ENCODE data around the gene SETDB1.

The SETDB1 gene

GRCh38 chr1:150906813-150907212, 19.4 kb upstream of the SETDB1 start:
- no peak overlapping the region for H3K4me3 ChIP-seq (ENCODE audit: control insufficient read depth, low read depth, low read length)
- DNase-seq (ENCODE audit: low read depth): no peak
- TF ChIP-seq CTCF (conservative IDR thresholded peaks at IDR 0.05; ENCODE audit: control insufficient read depth, insufficient read depth, low read depth, low read length): no peak

- no peak overlapping the region for H3K4me3 ChIP-seq (ENCODE audit: control insufficient read depth, low read depth, low read length)
- no peak for DNase-seq (ENCODE audit: low read depth)
- no peak for TF ChIP-seq CTCF (conservative IDR thresholded peaks at IDR 0.05; ENCODE audit: control insufficient read depth, insufficient read depth, low read depth, low read length)
Measured at GRCh38 chr1:150909585-150910180, 16.5 kb upstream of the SETDB1 start.

- no peak for TF ChIP-seq CTCF (conservative IDR thresholded peaks at IDR 0.05; ENCODE audit: control insufficient read depth, insufficient read depth, low read depth, low read length)
- H3K4me3 ChIP-seq (ENCODE audit: control insufficient read depth, low read depth, low read length): no peak overlapping the region
Measured at GRCh38 chr1:150912623-150913022, 13.5 kb upstream of the SETDB1 start.

GRCh38 chr1:150917387-150917786, 8.8 kb upstream of the SETDB1 start:
- H3K4me3 ChIP-seq (ENCODE audit: control insufficient read depth, low read depth, low read length): no peak overlapping the region
- DNase-seq (ENCODE audit: low read depth): no peak
- no peak for TF ChIP-seq CTCF (conservative IDR thresholded peaks at IDR 0.05; ENCODE audit: control insufficient read depth, insufficient read depth, low read depth, low read length)

More at GRCh38 chr1:150912623-150913022, 13.5 kb upstream of the SETDB1 start:
- DNase-seq (ENCODE audit: low read depth): no peak

- H3K4me3 ChIP-seq (ENCODE audit: control insufficient read depth, low read depth, low read length): no peak overlapping the region
- peak; percentile 91 for TF ChIP-seq CTCF (conservative IDR thresholded peaks at IDR 0.05; ENCODE audit: control insufficient read depth, insufficient read depth, low read depth, low read length)
- DNase-seq (ENCODE audit: low read depth): peak; percentile 94
Measured at GRCh38 chr1:150922519-150922975, 3.6 kb upstream of the SETDB1 start.

- H3K4me3 ChIP-seq (ENCODE audit: control insufficient read depth, low read depth, low read length): no peak overlapping the region
- no peak for DNase-seq (ENCODE audit: low read depth)
- no peak for TF ChIP-seq CTCF (conservative IDR thresholded peaks at IDR 0.05; ENCODE audit: control insufficient read depth, insufficient read depth, low read depth, low read length)
Measured at GRCh38 chr1:150925080-150925479, 1.1 kb upstream of the SETDB1 start.

- no peak for DNase-seq (ENCODE audit: low read depth)
Measured at GRCh38 chr1:150927624-150928023, 1.5 kb downstream of the SETDB1 start.

More at GRCh38 chr1:150927624-150928023, 1.5 kb downstream of the SETDB1 start:
- no peak for TF ChIP-seq CTCF (conservative IDR thresholded peaks at IDR 0.05; ENCODE audit: control insufficient read depth, insufficient read depth, low read depth, low read length)
- H3K4me3 ChIP-seq (ENCODE audit: control insufficient read depth, low read depth, low read length): no peak overlapping the region
